ENCODE data around the gene IFT22.

DNA sequence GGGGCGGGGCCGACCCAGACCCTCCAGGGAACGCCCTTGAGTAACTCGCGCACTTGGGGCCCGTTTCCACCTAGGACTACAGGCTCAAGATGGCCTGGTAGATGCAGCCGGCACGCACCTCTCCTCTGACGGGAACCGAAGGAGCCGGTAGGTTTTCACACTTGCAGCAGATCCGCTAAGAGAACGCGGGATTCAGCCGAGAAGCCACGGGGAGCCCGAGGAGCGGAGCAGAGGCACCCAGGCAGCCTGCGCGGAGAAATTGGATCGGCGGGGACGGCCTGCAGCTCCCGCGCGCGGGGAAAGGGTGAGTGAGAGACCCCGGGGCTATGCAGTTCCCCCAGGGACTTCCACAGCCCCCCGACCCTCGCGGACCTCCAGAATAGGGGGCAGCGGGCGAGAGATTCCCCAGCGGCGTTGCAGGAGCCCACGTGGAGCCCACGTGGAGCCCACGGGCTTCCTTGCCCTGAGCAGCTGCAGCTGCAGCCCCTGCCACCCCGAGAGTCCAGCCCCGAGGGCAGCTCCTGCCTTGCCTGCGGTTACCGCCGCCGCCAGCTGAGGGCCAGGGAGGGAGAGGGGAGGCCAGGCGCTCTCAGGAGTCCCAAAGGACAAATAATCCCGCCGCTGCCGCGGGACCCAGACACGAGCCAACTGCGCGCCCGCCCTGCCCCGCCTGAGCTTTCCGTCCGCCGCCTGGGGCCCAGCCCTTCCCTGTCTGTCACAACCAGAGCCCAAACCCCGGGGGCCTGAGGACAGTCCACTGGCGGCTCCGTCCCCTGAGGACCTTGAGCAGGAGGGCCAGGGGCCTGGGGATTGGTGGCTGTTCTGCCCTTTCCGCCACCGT is 13.1 kb downstream of the IFT22 start:
- TF ChIP-seq EZH2phosphoT487 (IDR thresholded peaks at IDR 0.05; ENCODE audit: insufficient read depth, low read depth) (no peak), EZH2 (IDR thresholded peaks at IDR 0.05; ENCODE audit: insufficient read depth, poor library complexity, severe bottlenecking) (peak; percentile 30)
